PFSK-1 (cell line): ENCODE results near the gene KCNJ1.

ENCODE experiments used
- POLR2AphosphoS5 ChIP-seq: IDR thresholded peaks from 2 replicates; pipeline ENCODE4 v1.6.1; 2012; ENCODE audit warnings: low read depth, mild to moderate bottlenecking, control low read depth, low read length, moderate library complexity
- SIN3A ChIP-seq: IDR thresholded peaks from 2 replicates; pipeline ENCODE4 v1.6.1; 2012; ENCODE audit warnings: mild to moderate bottlenecking, low read length, moderate library complexity, borderline replicate concordance; ENCODE audit not compliant: insufficient read depth
- TAF1 ChIP-seq: IDR thresholded peaks from 2 replicates; pipeline ENCODE4 v1.6.1; 2012; ENCODE audit warnings: low read length, control low read depth, borderline replicate concordance; ENCODE audit not compliant: insufficient read depth

DNA sequence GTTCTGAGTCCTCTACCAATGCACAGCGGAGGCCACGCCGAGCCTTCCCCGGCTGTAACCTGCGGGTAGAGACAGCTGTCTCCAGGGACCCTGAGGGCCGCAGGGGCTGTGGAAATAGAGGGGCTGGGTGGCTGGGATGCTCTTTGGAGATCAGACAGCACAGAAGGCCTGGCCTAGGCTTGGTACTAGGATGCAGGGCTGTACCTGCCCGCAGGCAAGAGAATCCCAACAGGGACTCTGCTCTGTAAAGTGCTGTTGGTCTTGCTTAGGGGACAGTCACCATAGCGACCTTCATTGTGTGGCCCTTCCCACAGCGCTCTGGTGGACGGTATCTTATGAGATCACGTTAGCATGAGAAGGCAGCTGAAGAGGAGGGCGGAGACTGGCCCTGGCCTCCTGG is 12.7 kb upstream of the KCNJ1 start:
- TF ChIP-seq POLR2AphosphoS5 (no peak), TAF1 (no peak), SIN3A (no peak)
